ENCODE measurements around the gene POU2F2.

Gene POU2F2

GRCh38 chr19:42166316-42166715 is 34.1 kb upstream of the POU2F2 start:
- Histone ChIP-seq H2AFZ (no peak overlapping the region), H3K36me3 (ENCODE audit: control insufficient read depth, insufficient read depth, low read length) (no peaks in the 10 kb centered on the region), H3K27me3 (ENCODE audit: control insufficient read depth, insufficient read depth, low read length) (no peaks in the 10 kb centered on the region), H3K9ac (no peak overlapping the region), H3K79me2 (no peaks in the 10 kb centered on the region), H3K9me3 (ENCODE audit: control insufficient read depth, low read length) (no peaks in the 10 kb centered on the region), H3K4me1 (no peaks in the 10 kb centered on the region), H3K4me3 (ENCODE audit: low read depth, low read length) (no peak overlapping the region), H3K27ac (no peak overlapping the region), H3K4me2 (ENCODE audit: low read length) (no peak overlapping the region)
- no peak for TF ChIP-seq CTCF (IDR thresholded peaks at IDR 0.05)

GRCh38 chr19:42165146-42165545 is 32.9 kb upstream of the POU2F2 start:
- H3K9ac ChIP-seq: no peak overlapping the region
- H3K27me3 ChIP-seq (ENCODE audit: control insufficient read depth, insufficient read depth, low read length): no peaks in the 10 kb centered on the region
- no peak overlapping the region for H2AFZ ChIP-seq
- no peak overlapping the region for H3K4me2 ChIP-seq (ENCODE audit: low read length)
- TF ChIP-seq CTCF (IDR thresholded peaks at IDR 0.05): no peak
- no peak overlapping the region for H3K27ac ChIP-seq
- H3K9me3 ChIP-seq (ENCODE audit: control insufficient read depth, low read length): no peaks in the 10 kb centered on the region
- no peaks in the 10 kb centered on the region for H3K36me3 ChIP-seq (ENCODE audit: control insufficient read depth, insufficient read depth, low read length)
- no peaks in the 10 kb centered on the region for H3K79me2 ChIP-seq
- no peaks in the 10 kb centered on the region for H3K4me1 ChIP-seq
- H3K4me3 ChIP-seq (ENCODE audit: low read depth, low read length): no peak overlapping the region

- H3K36me3 ChIP-seq (ENCODE audit: control insufficient read depth, insufficient read depth, low read length): no peaks in the 10 kb centered on the region
- no peaks in the 10 kb centered on the region for H3K79me2 ChIP-seq
- H3K4me2 ChIP-seq (ENCODE audit: low read length): no peak overlapping the region
- H3K4me3 ChIP-seq (ENCODE audit: low read depth, low read length): no peak overlapping the region
- no peaks in the 10 kb centered on the region for H3K9me3 ChIP-seq (ENCODE audit: control insufficient read depth, low read length)
- H2AFZ ChIP-seq: no peak overlapping the region
- no peaks in the 10 kb centered on the region for H3K27me3 ChIP-seq (ENCODE audit: control insufficient read depth, insufficient read depth, low read length)
- no peak overlapping the region for H3K9ac ChIP-seq
- no peak for TF ChIP-seq CTCF (IDR thresholded peaks at IDR 0.05)
- H3K27ac ChIP-seq: no peak overlapping the region
- H3K4me1 ChIP-seq: no peaks in the 10 kb centered on the region
Observed at GRCh38 chr19:42161616-42162263, 29.5 kb upstream of the POU2F2 start.

- H3K36me3 ChIP-seq (ENCODE audit: control insufficient read depth, insufficient read depth, low read length): no peaks in the 10 kb centered on the region
- H3K79me2 ChIP-seq: no peaks in the 10 kb centered on the region
- H3K4me2 ChIP-seq (ENCODE audit: low read length): no peak overlapping the region
- no peak overlapping the region for H3K9ac ChIP-seq
- H3K27me3 ChIP-seq (ENCODE audit: control insufficient read depth, insufficient read depth, low read length): no peaks in the 10 kb centered on the region
- no peaks in the 10 kb centered on the region for H3K9me3 ChIP-seq (ENCODE audit: control insufficient read depth, low read length)
- H3K4me1 ChIP-seq: no peaks in the 10 kb centered on the region
- no peak for TF ChIP-seq CTCF (IDR thresholded peaks at IDR 0.05)
- H2AFZ ChIP-seq: no peak overlapping the region
- H3K4me3 ChIP-seq (ENCODE audit: low read depth, low read length): no peak overlapping the region
- no peak overlapping the region for H3K27ac ChIP-seq
Observed at GRCh38 chr19:42159942-42160341, 27.7 kb upstream of the POU2F2 start.

GRCh38 chr19:42158926-42159325 is 26.7 kb upstream of the POU2F2 start:
- H3K27ac ChIP-seq: no peak overlapping the region
- no peak overlapping the region for H2AFZ ChIP-seq
- no peaks in the 10 kb centered on the region for H3K36me3 ChIP-seq (ENCODE audit: control insufficient read depth, insufficient read depth, low read length)
- H3K4me2 ChIP-seq (ENCODE audit: low read length): no peak overlapping the region
- no peaks in the 10 kb centered on the region for H3K27me3 ChIP-seq (ENCODE audit: control insufficient read depth, insufficient read depth, low read length)
- no peak overlapping the region for H3K9ac ChIP-seq
- H3K79me2 ChIP-seq: no peaks in the 10 kb centered on the region
- no peaks in the 10 kb centered on the region for H3K4me1 ChIP-seq
- H3K9me3 ChIP-seq (ENCODE audit: control insufficient read depth, low read length): no peaks in the 10 kb centered on the region
- H3K4me3 ChIP-seq (ENCODE audit: low read depth, low read length): no peak overlapping the region
- TF ChIP-seq CTCF (IDR thresholded peaks at IDR 0.05): no peak
